Testis (tissue), 3 donors: ENCODE measurements around the gene EML4. TPM values are rescaled to one million over a fixed set of nuclear protein-coding genes. Genes with fewer than 3 reads are reported as not detected.

ENCODE experiments used
- DNase-seq: peaks from one replicate; pipeline ENCODE4 v3.0.0-alpha.2; 2019
- H3K27ac ChIP-seq, 2 donors: fragments of 200-600 bp; sonication (generic); one replicate each; pipeline ENCODE4 v1.5.1; 2019
- H3K27me3 ChIP-seq: fragments of 200-600 bp; sonication (generic); one replicate; pipeline ENCODE4 v1.5.1; 2019
- H3K36me3 ChIP-seq: fragments of 200-600 bp; sonication (generic); one replicate; pipeline ENCODE4 v1.5.1; 2017; ENCODE audit warnings: low read depth; ENCODE audit errors: missing control alignments
- H3K4me1 ChIP-seq: fragments of 200-600 bp; sonication (generic); one replicate; pipeline ENCODE4 v1.5.1; 2019
- H3K4me3 ChIP-seq, 2 donors: fragments of 200-600 bp; sonication (generic); one replicate each; pipeline ENCODE4 v1.5.1; 2017 to 2019
- H3K9me3 ChIP-seq: fragments of 200-600 bp; sonication (generic); one replicate; pipeline ENCODE4 v1.5.1; 2017
- CTCF ChIP-seq, 3 experiments: fragments of 450-650 bp in 2 of 3; fragments of 200-600 bp in 1 of 3; sonication (generic) in 1 of 3; IDR thresholded peaks; one replicate each; pipeline ENCODE4 v1.5.1; 2016 to 2019; ENCODE audit warnings: antibody characterized with exemption in 3 of 3, mild to moderate bottlenecking in 2 of 3, moderate library complexity in 1 of 3
- POLR2A ChIP-seq: fragments of 450-650 bp; IDR thresholded peaks from one replicate; pipeline ENCODE4 v1.6.1; 2017; ENCODE audit warnings: antibody characterized with exemption, mild to moderate bottlenecking, moderate library complexity
- WGBS, 2 donors: methylation state at CpG; one replicate each; pipeline ENCODE4 v1.1.5; 2018; 5-methylcytosine and 5-hydroxymethylcytosine counted together
- intact Hi-C: fragments of 100-400 bp; cut with DNase I; formaldehyde crosslinking; loops from one replicate; pipeline ENCODE4 v1.15.1; 2023; ENCODE audit warnings: low total_unique reads
- polyA plus RNA-seq: library from polyadenylated mRNA; stranded (reverse); fragments of 350-450 nt; fragmentation: Illumina TruSeq; extraction: RNeasy Lipid Tissue Mini Kit (QIAGEN cat#74804); gene quantifications from one replicate; pipeline ENCODE4 v1.2.3, GENCODE V29; 2014; ENCODE audit warnings: low read depth, low replicate concordance; ENCODE audit not compliant: insufficient read depth
- total RNA-seq, 2 donors: library from RNA; depleted of rRNA; stranded (reverse); fragments of >200 nt; gene quantifications; one replicate each; pipeline ENCODE4 v1.2.3, GENCODE V29; 2016

The EML4 gene
- total and polyA plus RNA-seq, 3 donors from 2014 or later = 49.0 to 71.0 (median 67.1) TPM

- H3K27ac ChIP-seq = no peak overlapping the region
- peaks cover 21% of the 10 kb centered on the region for H3K4me1 ChIP-seq
- no peaks in the 10 kb centered on the region for H3K27me3 ChIP-seq
- H3K36me3 ChIP-seq = no peaks in the 10 kb centered on the region
- no peak overlapping the region for H3K4me3 ChIP-seq
- intact Hi-C loops = no loop called here
- DNase-seq = no peak
- WGBS, 2 donors = 89 to 94% methylated on average over 12 to 13 of the region's 13 CpGs
- no peaks in the 10 kb centered on the region for H3K9me3 ChIP-seq
- TF ChIP-seq POLR2A (no peak), CTCF (IDR thresholded peaks at IDR 0.05) (no peak)
Measured at GRCh38 chr2:42338567-42339190, 169.5 kb downstream of the EML4 start.

GRCh38 chr2:42339191-42339912 is 170.2 kb downstream of the EML4 start:
- no peaks in the 10 kb centered on the region for H3K9me3 ChIP-seq
- H3K4me1 ChIP-seq = peaks cover 21% of the 10 kb centered on the region
- WGBS, 2 donors = 80 to 84% methylated on average over 21 of the region's 21 CpGs
- no peaks in the 10 kb centered on the region for H3K36me3 ChIP-seq
- H3K4me3 ChIP-seq = no peak overlapping the region
- DNase-seq = no peak
- intact Hi-C loops = no loop called here
- TF ChIP-seq CTCF (IDR thresholded peaks at IDR 0.05) (no peak), POLR2A (no peak)
- no peaks in the 10 kb centered on the region for H3K27me3 ChIP-seq
- H3K27ac ChIP-seq = no peak overlapping the region

- Histone ChIP-seq H3K27me3 (no peaks in the 10 kb centered on the region), H3K27ac (no peak overlapping the region), H3K4me3 (no peak overlapping the region), H3K9me3 (no peaks in the 10 kb centered on the region), H3K36me3 (no peaks in the 10 kb centered on the region), H3K4me1 (peaks cover 21% of the 10 kb centered on the region)
- DNase-seq = no peak
- intact Hi-C loops = no loop called here
- TF ChIP-seq POLR2A (no peak), CTCF (IDR thresholded peaks at IDR 0.05) (no peak)
- 88 to 93% methylated on average over 23 of the region's 23 CpGs for WGBS, 2 donors
Measured at GRCh38 chr2:42340045-42340937, 171.1 kb downstream of the EML4 start.

GRCh38 chr2:42340938-42341636 is 171.9 kb downstream of the EML4 start:
- no peaks in the 10 kb centered on the region for H3K9me3 ChIP-seq
- no peaks in the 10 kb centered on the region for H3K36me3 ChIP-seq
- H3K4me1 ChIP-seq = peaks cover 25% of the 10 kb centered on the region
- intact Hi-C loops = no loop called here
- H3K27ac ChIP-seq = no peak overlapping the region
- H3K27me3 ChIP-seq = no peaks in the 10 kb centered on the region
- 86 to 95% methylated on average over 10 of the region's 10 CpGs for WGBS, 2 donors
- no peak for DNase-seq
- TF ChIP-seq POLR2A (no peak), CTCF (IDR thresholded peaks at IDR 0.05) (no peak)
- no peak overlapping the region for H3K4me3 ChIP-seq
